ENCODE data around the gene FRMD8. TPM values are rescaled to one million over a fixed set of nuclear protein-coding genes. Genes with fewer than 3 reads are reported as not detected.
"Not testable (repeated sequence)": the region's sequence is repeated elsewhere in the genome, so short reads cannot be mapped to it uniquely, and the experiment has no call there.

FRMD8 gene
- total and polyA plus RNA-seq, 2 donors (not counting 1 experiment from before 2014, with no cell fraction given), result 14.9 to 15.3 TPM

DNA sequence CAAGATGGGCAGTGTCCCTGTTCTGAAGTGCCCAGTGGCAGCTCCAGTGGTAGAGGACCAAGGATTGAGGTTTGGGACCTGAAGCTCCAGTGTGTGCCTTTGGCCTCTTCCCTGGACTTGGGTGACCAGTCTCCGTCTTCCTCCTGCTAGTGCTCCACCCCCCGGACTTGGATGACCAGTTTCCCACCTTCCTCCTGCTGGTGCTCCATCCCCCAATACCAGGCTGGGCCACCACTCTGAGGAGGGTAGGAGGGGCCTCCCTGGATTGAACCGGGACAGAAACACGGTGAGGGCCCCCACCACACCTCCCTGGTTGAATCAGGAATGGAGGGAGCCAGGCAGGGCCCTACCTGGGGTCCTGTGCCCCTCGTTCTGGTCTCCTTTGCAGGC lies 25.2 kb downstream of the FRMD8 start:
- no peak overlapping the region for H3K9ac ChIP-seq (ENCODE audit: insufficient read depth, low read length)
- H3K4me3 ChIP-seq (replicated peaks in 1 of 4; ENCODE audit: control extremely low read depth in 1 of 4, insufficient read depth in 1 of 4, low read depth in 3 of 4, low read length in 4 of 4), result no peak overlapping the region
- H3K27me3 ChIP-seq (ENCODE audit: control insufficient read depth, insufficient read depth, low read length), result no peaks in the 10 kb centered on the region
- no peak overlapping the region for H3K4me2 ChIP-seq (ENCODE audit: extremely low read depth, insufficient read depth, low read length)
- no peak for TF ChIP-seq EZH2 (IDR thresholded peaks at IDR 0.05; ENCODE audit: low read length, missing control alignments)
- TF ChIP-seq, protein P1, sequence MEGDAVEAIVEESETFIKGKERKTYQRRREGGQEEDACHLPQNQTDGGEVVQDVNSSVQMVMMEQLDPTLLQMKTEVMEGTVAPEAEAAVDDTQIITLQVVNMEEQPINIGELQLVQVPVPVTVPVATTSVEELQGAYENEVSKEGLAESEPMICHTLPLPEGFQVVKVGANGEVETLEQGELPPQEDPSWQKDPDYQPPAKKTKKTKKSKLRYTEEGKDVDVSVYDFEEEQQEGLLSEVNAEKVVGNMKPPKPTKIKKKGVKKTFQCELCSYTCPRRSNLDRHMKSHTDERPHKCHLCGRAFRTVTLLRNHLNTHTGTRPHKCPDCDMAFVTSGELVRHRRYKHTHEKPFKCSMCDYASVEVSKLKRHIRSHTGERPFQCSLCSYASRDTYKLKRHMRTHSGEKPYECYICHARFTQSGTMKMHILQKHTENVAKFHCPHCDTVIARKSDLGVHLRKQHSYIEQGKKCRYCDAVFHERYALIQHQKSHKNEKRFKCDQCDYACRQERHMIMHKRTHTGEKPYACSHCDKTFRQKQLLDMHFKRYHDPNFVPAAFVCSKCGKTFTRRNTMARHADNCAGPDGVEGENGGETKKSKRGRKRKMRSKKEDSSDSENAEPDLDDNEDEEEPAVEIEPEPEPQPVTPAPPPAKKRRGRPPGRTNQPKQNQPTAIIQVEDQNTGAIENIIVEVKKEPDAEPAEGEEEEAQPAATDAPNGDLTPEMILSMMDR (conservative IDR thresholded peaks at IDR 0.05 in 1 of 2, IDR thresholded peaks at IDR 0.05 in 1 of 2; ENCODE audit: low read depth in 1 of 2, low read length in 2 of 2), result no peak
- H3K9me3 ChIP-seq (ENCODE audit: control insufficient read depth, insufficient read depth, low read depth, low read length), result no peaks in the 10 kb centered on the region
- no peaks in the 10 kb centered on the region for H4K20me1 ChIP-seq (ENCODE audit: control insufficient read depth, extremely low read depth, insufficient read depth, low read length)
- H3K27ac ChIP-seq (ENCODE audit: insufficient read depth, low read length), result no peak overlapping the region
- peaks cover 11% of the 10 kb centered on the region for H3K36me3 ChIP-seq (ENCODE audit: control insufficient read depth, insufficient read depth, low read length)
- H2AFZ ChIP-seq (ENCODE audit: low read length), result no peak overlapping the region
- peaks cover 4% of the 10 kb centered on the region for H3K79me2 ChIP-seq (ENCODE audit: control insufficient read depth, insufficient read depth, low read length)
- no peak for DNase-seq (ENCODE audit: low read depth in 2 of 2)
- H3K4me1 ChIP-seq (ENCODE audit: control insufficient read depth, extremely low read depth, insufficient read depth, low read length), result peaks cover 3% of the 10 kb centered on the region

DNA sequence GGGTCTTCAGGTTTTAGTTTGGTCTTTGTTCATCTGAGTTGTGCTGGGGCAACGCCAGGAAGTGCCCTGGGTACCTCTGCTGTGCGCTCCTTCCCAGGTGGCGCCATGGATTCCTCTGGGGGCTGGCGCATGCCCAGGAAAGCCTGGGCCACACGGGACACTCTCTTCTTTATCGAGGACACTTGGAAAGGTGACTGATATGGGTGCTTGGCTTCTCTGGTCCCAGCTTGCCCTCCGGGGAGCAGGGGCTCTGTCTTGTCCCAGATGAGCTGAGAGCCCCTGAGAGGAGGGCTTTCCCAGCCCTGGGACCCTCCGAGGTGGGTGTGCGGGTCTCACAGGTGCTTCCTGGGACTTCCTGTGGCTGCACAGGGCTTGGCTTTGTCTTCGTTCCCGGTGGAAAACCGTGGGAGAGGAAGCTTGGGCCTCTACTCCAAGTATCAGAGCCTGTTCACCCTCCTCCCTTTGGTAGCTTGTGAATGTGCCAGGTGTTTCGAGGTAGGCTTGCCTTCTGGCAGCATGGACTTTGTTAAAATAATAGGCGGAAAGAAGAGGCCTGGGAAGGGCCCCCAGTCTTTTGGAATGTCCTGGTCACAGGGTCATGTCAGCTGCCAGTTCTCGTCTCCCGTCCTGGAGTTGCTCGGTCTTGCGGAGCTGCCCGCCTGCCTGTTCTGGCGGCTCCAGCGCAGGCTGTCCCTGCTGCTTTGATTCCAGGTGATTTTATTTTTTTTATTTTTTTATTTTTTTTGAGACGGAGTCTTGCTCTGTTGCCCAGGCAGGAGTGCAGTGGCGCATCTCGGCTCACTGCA lies 26.0 kb downstream of the FRMD8 start:
- H2AFZ ChIP-seq (ENCODE audit: low read length), result no peak overlapping the region
- no peak overlapping the region for H3K4me2 ChIP-seq (ENCODE audit: extremely low read depth, insufficient read depth, low read length)
- H3K36me3 ChIP-seq (ENCODE audit: control insufficient read depth, insufficient read depth, low read length), result peaks cover 11% of the 10 kb centered on the region
- no peak overlapping the region for H3K4me3 ChIP-seq (replicated peaks in 1 of 4; ENCODE audit: control extremely low read depth in 1 of 4, insufficient read depth in 1 of 4, low read depth in 3 of 4, low read length in 4 of 4)
- H3K27me3 ChIP-seq (ENCODE audit: control insufficient read depth, insufficient read depth, low read length), result no peaks in the 10 kb centered on the region
- H3K9me3 ChIP-seq (ENCODE audit: control insufficient read depth, insufficient read depth, low read depth, low read length), result no peaks in the 10 kb centered on the region
- no peaks in the 10 kb centered on the region for H4K20me1 ChIP-seq (ENCODE audit: control insufficient read depth, extremely low read depth, insufficient read depth, low read length)
- TF ChIP-seq, protein P1 (conservative IDR thresholded peaks at IDR 0.05 in 1 of 2, IDR thresholded peaks at IDR 0.05 in 1 of 2; ENCODE audit: low read depth in 1 of 2, low read length in 2 of 2), result no peak
- no peak for TF ChIP-seq EZH2 (IDR thresholded peaks at IDR 0.05; ENCODE audit: low read length, missing control alignments)
- DNase-seq (ENCODE audit: low read depth in 2 of 2), result no peak
- H3K79me2 ChIP-seq (ENCODE audit: control insufficient read depth, insufficient read depth, low read length), result peaks cover 12% of the 10 kb centered on the region
- no peak overlapping the region for H3K9ac ChIP-seq (ENCODE audit: insufficient read depth, low read length)
- H3K4me1 ChIP-seq (ENCODE audit: control insufficient read depth, extremely low read depth, insufficient read depth, low read length), result peaks cover 11% of the 10 kb centered on the region
- H3K27ac ChIP-seq (ENCODE audit: insufficient read depth, low read length), result no peak overlapping the region

- not testable (repeated sequence) for H4K20me1 ChIP-seq (ENCODE audit: control insufficient read depth, extremely low read depth, insufficient read depth, low read length); H3K9ac ChIP-seq (ENCODE audit: insufficient read depth, low read length); DNase-seq (ENCODE audit: low read depth in 2 of 2); H2AFZ ChIP-seq (ENCODE audit: low read length); H3K27me3 ChIP-seq (ENCODE audit: control insufficient read depth, insufficient read depth, low read length); H3K4me3 ChIP-seq (replicated peaks in 1 of 4; ENCODE audit: control extremely low read depth in 1 of 4, insufficient read depth in 1 of 4, low read depth in 3 of 4, low read length in 4 of 4); H3K4me2 ChIP-seq (ENCODE audit: extremely low read depth, insufficient read depth, low read length); H3K9me3 ChIP-seq (ENCODE audit: control insufficient read depth, insufficient read depth, low read depth, low read length); H3K27ac ChIP-seq (ENCODE audit: insufficient read depth, low read length)
- Histone ChIP-seq H3K79me2 (ENCODE audit: control insufficient read depth, insufficient read depth, low read length) (peaks cover 19% of the 10 kb centered on the region), H3K4me1 (ENCODE audit: control insufficient read depth, extremely low read depth, insufficient read depth, low read length) (peaks cover 16% of the 10 kb centered on the region), H3K36me3 (ENCODE audit: control insufficient read depth, insufficient read depth, low read length) (peaks cover 11% of the 10 kb centered on the region)
These were observed 26.7 kb downstream of the FRMD8 start for GRCh38 chr11:65413077-65413664.

All from fibroblast of lung (primary cell).